Measurements from ENCODE around the gene LUC7L2.

- TF ChIP-seq JUND (IDR thresholded peaks at IDR 0.05; ENCODE audit: low read length) (no peak), NANOG (IDR thresholded peaks at IDR 0.05; ENCODE audit: insufficient read depth, low read depth, low read length, poor library complexity, severe bottlenecking) (no peak), POLR2AphosphoS5 (IDR thresholded peaks at IDR 0.05; ENCODE audit: low read depth, low read length) (no peak), ATF2 (IDR thresholded peaks at IDR 0.05; ENCODE audit: low read length) (no peak)
Observed at GRCh38 chr7:139374246-139374645, 14.6 kb downstream of the LUC7L2 start.

Measured in H1 (cell line).